ENCODE measurements around the gene POLR3GL. TPM values are rescaled to one million over a fixed set of nuclear protein-coding genes. Genes with fewer than 3 reads are reported as not detected.
A peak's percentile ranks its signal among the peaks of the same experiment; 100 is the strongest.

The POLR3GL gene
- total RNA-seq, 6 donors from 2014 or later: 18.7 to 25.7 (median 22.5) TPM

DNA sequence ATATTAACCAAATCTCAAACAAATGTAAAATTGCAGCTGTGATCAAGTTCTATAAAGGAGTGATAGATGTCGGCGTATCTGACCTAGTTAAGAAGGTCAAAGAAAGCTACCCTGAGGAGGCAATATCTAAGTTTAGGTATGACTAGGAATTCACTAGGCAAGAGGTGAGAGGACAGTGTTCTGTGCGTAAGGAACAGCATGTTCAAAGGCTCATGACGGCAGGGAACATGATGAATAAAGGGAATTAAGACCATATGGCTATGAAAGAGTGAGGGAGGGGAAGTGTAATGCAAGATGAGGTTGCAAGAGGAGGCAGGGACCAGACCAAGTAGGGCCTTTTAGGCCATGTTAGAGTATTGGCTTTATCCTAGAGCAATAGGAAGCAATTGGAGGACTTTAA is 15.3 kb upstream of the POLR3GL start:
- no peaks in the 10 kb centered on the region for H3K27me3 ChIP-seq
- no peak overlapping the region for H3K27ac ChIP-seq
- H3K4me3 ChIP-seq: no peak overlapping the region
- peaks cover 0 to 6% (median 2%) of the 10 kb centered on the region in 4 donors for H3K4me1 ChIP-seq
- DNase-seq (no peak), ATAC-seq (ENCODE audit: low FRiP score in 2 of 2) (no peak)
- peaks cover 0 to 22% (median 0%) of the 10 kb centered on the region in 4 donors for H3K36me3 ChIP-seq
- WGBS, 2 donors: 93 to 96% methylated on average over 4 of the region's 4 CpGs
- TF ChIP-seq EP300 (IDR thresholded peaks at IDR 0.05) (no peak), POLR2A (IDR thresholded peaks at IDR 0.05) (no peak), CTCF (IDR thresholded peaks at IDR 0.05) (no peak), POLR2AphosphoS5 (IDR thresholded peaks at IDR 0.05) (no peak)
- no peaks in the 10 kb centered on the region for H3K9me3 ChIP-seq

GRCh38 chr1:145951526-145951925 is 13.0 kb upstream of the POLR3GL start:
- H3K27ac ChIP-seq: no peak overlapping the region
- WGBS, 2 donors: 92 to 100% methylated on average over 1 of the region's 1 CpG
- no peak overlapping the region for H3K4me3 ChIP-seq
- TF ChIP-seq POLR2A (IDR thresholded peaks at IDR 0.05) (no peak), CTCF (IDR thresholded peaks at IDR 0.05) (no peak), EP300 (IDR thresholded peaks at IDR 0.05) (no peak), POLR2AphosphoS5 (IDR thresholded peaks at IDR 0.05) (no peak)
- H3K9me3 ChIP-seq: no peaks in the 10 kb centered on the region
- H3K27me3 ChIP-seq: no peaks in the 10 kb centered on the region
- peaks cover 16 to 29% (median 22%) of the 10 kb centered on the region in 4 donors for H3K4me1 ChIP-seq
- no peak for ATAC-seq (ENCODE audit: low FRiP score in 2 of 2)
- H3K36me3 ChIP-seq: peaks cover 0 to 20% (median 0%) of the 10 kb centered on the region in 4 donors
- no peak for DNase-seq

GRCh38 chr1:145952903-145953302 is 11.6 kb upstream of the POLR3GL start:
- 83 to 97% methylated on average over 3 of the region's 3 CpGs for WGBS, 2 donors
- Histone ChIP-seq H3K4me3 (no peak overlapping the region), H3K36me3 (peaks cover 0 to 14% (median 0%) of the 10 kb centered on the region in 4 donors), H3K4me1 (peaks cover 19 to 43% (median 26%) of the 10 kb centered on the region in 4 donors), H3K27me3 (no peaks in the 10 kb centered on the region), H3K9me3 (no peaks in the 10 kb centered on the region), H3K27ac (no peak overlapping the region)
- TF ChIP-seq CTCF (IDR thresholded peaks at IDR 0.05) (no peak), POLR2AphosphoS5 (IDR thresholded peaks at IDR 0.05) (no peak), POLR2A (IDR thresholded peaks at IDR 0.05) (no peak), EP300 (IDR thresholded peaks at IDR 0.05) (no peak)
- DNase-seq: no peak
- no peak for ATAC-seq (ENCODE audit: low FRiP score in 2 of 2)

DNA sequence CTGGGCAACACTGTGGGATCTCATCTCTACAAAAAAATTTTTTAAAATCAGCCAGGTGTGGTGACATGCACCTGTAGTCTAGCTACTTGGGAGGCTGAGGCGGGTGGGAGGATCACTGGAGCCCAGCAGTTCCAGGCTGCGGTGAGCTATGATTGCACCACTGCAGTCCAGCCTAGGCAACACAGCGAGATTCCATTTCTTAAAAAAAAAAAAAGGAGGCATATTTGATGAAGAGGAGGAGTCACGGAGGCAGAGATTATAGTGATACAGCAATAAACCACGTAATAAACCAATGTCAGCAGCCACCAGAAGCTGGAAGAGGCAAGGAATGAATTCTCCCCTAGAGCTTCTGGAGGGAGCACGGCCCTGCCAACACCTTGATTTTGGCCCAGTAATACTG is 10.6 kb upstream of the POLR3GL start:
- no peak for TF ChIP-seq EP300 (IDR thresholded peaks at IDR 0.05)
- no peak for TF ChIP-seq POLR2A (IDR thresholded peaks at IDR 0.05)
- TF ChIP-seq CTCF (IDR thresholded peaks at IDR 0.05): no peak
- no peak for TF ChIP-seq POLR2AphosphoS5 (IDR thresholded peaks at IDR 0.05)
- peaks cover 22 to 52% (median 32%) of the 10 kb centered on the region in 4 donors for H3K4me1 ChIP-seq
- H3K36me3 ChIP-seq: peaks cover 0 to 14% (median 0%) of the 10 kb centered on the region in 4 donors
- DNase-seq: no peak
- no peak overlapping the region for H3K27ac ChIP-seq
- 91 to 92% methylated on average over 6 of the region's 6 CpGs for WGBS, 2 donors
- no peaks in the 10 kb centered on the region for H3K9me3 ChIP-seq
- H3K27me3 ChIP-seq: no peaks in the 10 kb centered on the region
- no peak for ATAC-seq (ENCODE audit: low FRiP score in 2 of 2)
- H3K4me3 ChIP-seq: no peak overlapping the region

DNA sequence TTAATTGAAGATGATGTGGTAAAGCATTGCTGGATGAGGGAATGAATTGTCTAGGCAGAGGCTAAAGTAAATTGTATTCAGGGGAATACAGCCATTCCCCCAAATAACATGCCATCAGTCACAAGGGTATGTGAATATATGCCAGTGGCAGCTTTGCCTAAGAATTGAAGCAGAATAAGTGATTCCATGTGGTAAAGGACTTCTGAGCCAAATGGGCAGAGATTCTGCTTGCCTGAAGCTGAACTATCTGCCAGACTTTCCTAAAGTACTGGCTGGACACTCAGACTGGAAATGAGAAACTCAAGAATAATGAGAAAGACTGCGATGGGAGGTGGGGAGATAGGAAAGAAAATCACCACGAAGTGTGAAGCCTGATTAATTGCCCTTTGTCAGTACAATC is 9.1 kb upstream of the POLR3GL start:
- ATAC-seq (ENCODE audit: low FRiP score in 2 of 2): no peak
- no peak for TF ChIP-seq CTCF (IDR thresholded peaks at IDR 0.05)
- H3K36me3 ChIP-seq: peaks cover 0 to 11% (median 0%) of the 10 kb centered on the region in 4 donors
- no peak for DNase-seq
- no peaks in the 10 kb centered on the region for H3K9me3 ChIP-seq
- no peak overlapping the region for H3K4me3 ChIP-seq
- peaks cover 28 to 63% (median 40%) of the 10 kb centered on the region in 4 donors for H3K4me1 ChIP-seq
- peak overlapping the region in 2 of 4 donors; percentile 9 to 89 for H3K27ac ChIP-seq
- WGBS, 2 donors: 44 to 46% methylated on average over 2 of the region's 2 CpGs
- H3K27me3 ChIP-seq: no peaks in the 10 kb centered on the region

Measured in upper lobe of left lung (tissue), 6 donors.